HL-60 (cell line): ENCODE data around the gene SOWAHA.

ENCODE experiments used
- DNase-seq, 2 experiments: peaks; one replicate each; pipeline ENCODE4 v3.0.0-alpha.2; 2010 to 2020; ENCODE audit warnings: low read depth in 1 of 2, low spot score in 1 of 2
- H3K27ac ChIP-seq: fragments of 250-450 bp; sonication (Bioruptor Pico); replicated peaks from 2 replicates; pipeline ENCODE4 v1.5.1; 2020; ENCODE audit warnings: mild to moderate bottlenecking, moderate library complexity
- H3K27me3 ChIP-seq: fragments of 250-450 bp; sonication (Bioruptor Pico); 2 replicates; pipeline ENCODE4 v1.5.1; 2021; ENCODE audit warnings: mild to moderate bottlenecking, moderate library complexity; ENCODE audit not compliant: insufficient read depth, poor library complexity, severe bottlenecking
- H3K4me3 ChIP-seq: replicated peaks from 2 replicates; pipeline ENCODE4 v1.5.1; 2011; ENCODE audit warnings: mild to moderate bottlenecking, control low read depth, low read length; ENCODE audit not compliant: insufficient read depth
- CTCF ChIP-seq: IDR thresholded peaks from one replicate; pipeline ENCODE4 v1.5.1; 2011; ENCODE audit warnings: low read length, control low read depth, inconsistent platforms; ENCODE audit not compliant: insufficient read depth
- GABPA ChIP-seq: IDR thresholded peaks from 2 replicates; pipeline ENCODE4 v1.6.1; 2012; ENCODE audit warnings: low read depth
- POLR2AphosphoS5 ChIP-seq: IDR thresholded peaks from 2 replicates; pipeline ENCODE4 v1.6.1; 2012; ENCODE audit warnings: low read depth
- REST ChIP-seq: IDR thresholded peaks from 2 replicates; pipeline ENCODE4 v1.6.1; 2012; ENCODE audit warnings: low read depth; ENCODE audit not compliant: insufficient replicate concordance
- SPI1 ChIP-seq: IDR thresholded peaks from 2 replicates; pipeline ENCODE4 v1.6.1; 2012; ENCODE audit warnings: low read depth, mild to moderate bottlenecking, borderline replicate concordance

Gene SOWAHA

GRCh38 chr5:132816554-132816953, 3.5 kb downstream of the SOWAHA start:
- TF ChIP-seq REST (no peak), POLR2AphosphoS5 (no peak), CTCF (no peak), SPI1 (no peak), GABPA (no peak)
- H3K27me3 ChIP-seq, result peaks cover 2% of the 10 kb centered on the region
- DNase-seq, result no peak
- H3K4me3 ChIP-seq, result no peak overlapping the region
- H3K27ac ChIP-seq, result no peak overlapping the region

- no peak for DNase-seq
- no peak overlapping the region for H3K27ac ChIP-seq
- peaks cover 2% of the 10 kb centered on the region for H3K27me3 ChIP-seq
- TF ChIP-seq REST (no peak), GABPA (no peak), SPI1 (no peak), POLR2AphosphoS5 (no peak), CTCF (no peak)
- no peak overlapping the region for H3K4me3 ChIP-seq
Measured at GRCh38 chr5:132817011-132817410, 3.9 kb downstream of the SOWAHA start.

- TF ChIP-seq REST (no peak), GABPA (no peak), SPI1 (no peak), POLR2AphosphoS5 (no peak), CTCF (no peak)
- Histone ChIP-seq H3K27ac (no peak overlapping the region), H3K4me3 (no peak overlapping the region), H3K27me3 (no peaks in the 10 kb centered on the region)
- DNase-seq, result no peak
Measured at GRCh38 chr5:132819468-132819867, 6.4 kb downstream of the SOWAHA start.
